K562 (cell line): ENCODE data around the gene TMOD3. TPM values are rescaled to one million over a fixed set of nuclear protein-coding genes. Genes with fewer than 3 reads are reported as not detected.

Experiments used
- BMI1 ChIP-seq: fragments of 150-350 bp; IDR thresholded peaks from 2 replicates; pipeline ENCODE4 v1.6.1; 2014; ENCODE audit warnings: low read length
- CBX2 ChIP-seq: fragments of 200-600 bp; sonication (generic); IDR thresholded peaks from one replicate; pipeline ENCODE4 v1.6.1; 2012; ENCODE audit warnings: mild to moderate bottlenecking, low read length, inconsistent platforms; ENCODE audit not compliant: insufficient read depth, poor library complexity, severe bottlenecking
- DIDO1 ChIP-seq: fragments of 450-650 bp; IDR thresholded peaks from 2 replicates; pipeline ENCODE4 v1.6.1; 2016; ENCODE audit warnings: low read depth, missing biosample characterization, missing genetic modification characterization
- HCFC1 ChIP-seq: IDR thresholded peaks from 2 replicates; pipeline ENCODE4 v1.6.1; 2012; ENCODE audit warnings: low read depth, low read length, improper control_type of control experiment
- HMG20A ChIP-seq: fragments of 450-650 bp; formaldehyde crosslinking; conservative IDR thresholded peaks from 2 replicates; pipeline ENCODE4 v1.4.0; 2020; ENCODE audit warnings: mild to moderate bottlenecking, mixed read lengths
- HNRNPK ChIP-seq: fragments of 200-400 bp; formaldehyde crosslinking; IDR thresholded peaks from one replicate; pipeline ENCODE4 v1.6.1; 2018; ENCODE audit warnings: mild to moderate bottlenecking, low read depth, low read length; ENCODE audit not compliant: poor library complexity, severe bottlenecking
- NFRKB ChIP-seq: fragments of 450-650 bp; IDR thresholded peaks from 2 replicates; pipeline ENCODE4 v1.6.1; 2016; ENCODE audit warnings: low read depth
- RCOR1 ChIP-seq, 2 experiments: IDR thresholded peaks; 2 replicates each; pipeline ENCODE4 v1.6.1; 2012; ENCODE audit warnings: low read depth in 2 of 2, low read length in 2 of 2, borderline replicate concordance in 1 of 2, improper control_type of control experiment in 1 of 2
- SUPT5H ChIP-seq: fragments of 450-650 bp; IDR thresholded peaks from 2 replicates; pipeline ENCODE4 v1.6.1; 2016
- ZNF644 ChIP-seq: fragments of 200-800 bp; sonication (Bioruptor generic); IDR thresholded peaks from 2 replicates; pipeline ENCODE4 v1.6.1; 2016; ENCODE audit warnings: low read depth, missing genetic modification characterization, missing compliant biosample characterization
- ZNF717 ChIP-seq: fragments of 250-450 bp; sonication (Bioruptor Pico); IDR thresholded peaks from 2 replicates; pipeline ENCODE4 v1.5.0; 2021
- polyA plus RNA-seq, 8 experiments: library from polyadenylated mRNA; depleted of rRNA in 4 of 8; stranded (reverse) in 5 of 8; unstranded in 3 of 8; fragments of >200 nt; fragmentation: Nextera tagmentation in 2 of 8; fragmentation: Illumina TruSeq in 1 of 8; extraction: Ambion mirVana in 2 of 8; extraction: Trizol in 1 of 8; gene quantifications; 2 replicates each; pipeline versions ENCODE4 v1.2.1 to v1.2.3, GENCODE V29; 2011 to 2014; ENCODE audit warnings: inconsistent platforms in 1 of 8, missing spikeins in 1 of 8
- total RNA-seq, 7 experiments: library from RNA; depleted of rRNA in 6 of 7; stranded (reverse); fragments of >200 nt in 6 of 7; fragmentation: Illumina TruSeq in 2 of 7; extraction: Trizol in 2 of 7; gene quantifications; 2 replicates each; pipeline versions ENCODE4 v1.2.1 to v1.2.3, GENCODE V29; 2011 to 2021; ENCODE audit warnings: low replicate concordance in 1 of 7
- TF ChIP-seq, protein P1 (sequence below): sonication (generic); formaldehyde crosslinking; IDR thresholded peaks from 2 replicates; pipeline ENCODE4 v1.8.1; 2022; ENCODE audit warnings: missing genetic modification reagents
- TF ChIP-seq, protein P2 (sequence below): fragments of 450-650 bp; conservative IDR thresholded peaks from 2 replicates; pipeline ENCODE4 v1.6.1; 2016; ENCODE audit warnings: missing genetic modification characterization, low read depth, mild to moderate bottlenecking, missing compliant biosample characterization, moderate library complexity
- TF ChIP-seq, protein P3 (sequence below), 3 experiments: IDR thresholded peaks in 2 of 3; conservative IDR thresholded peaks in 1 of 3; 2 replicates each; pipeline ENCODE4 v1.5.1; 2011 to 2012; ENCODE audit warnings: low read length in 3 of 3, mild to moderate bottlenecking in 3 of 3, control low read depth in 2 of 3, improper control_type of control experiment in 1 of 3, inconsistent platforms in 1 of 3, low read depth in 1 of 3, mixed read lengths in 1 of 3, moderate library complexity in 1 of 3; ENCODE audit not compliant: insufficient read depth in 2 of 3

Gene TMOD3
- total and polyA plus RNA-seq, 9 of the 15 experiments (the other 6 are each of a cell fraction or from before 2014, with no cell fraction given), result 6.8 to 45.0 (median 30.9) TPM

DNA sequence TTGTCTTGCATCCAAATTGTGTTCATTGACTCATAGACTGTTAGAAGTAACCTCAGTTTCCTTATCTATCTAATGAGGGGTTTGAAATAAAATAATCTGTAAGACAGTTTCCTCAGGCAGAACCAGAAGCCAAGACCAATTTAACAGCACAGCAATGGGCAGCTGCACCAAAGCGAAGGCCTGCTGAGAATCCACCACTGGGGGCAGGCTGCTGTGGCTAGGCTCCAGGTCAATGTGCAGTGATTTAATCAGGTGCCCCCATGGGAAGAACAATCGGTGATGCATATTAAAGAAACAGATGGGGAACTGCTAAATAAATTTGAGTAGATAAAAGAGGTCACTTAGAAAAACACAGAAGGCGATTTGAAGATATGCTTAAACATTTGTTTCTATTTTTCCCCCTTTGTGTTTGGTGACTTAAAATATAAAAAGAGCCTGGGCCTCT, 28.0 kb upstream of the TMOD3 start (continued):
- TF ChIP-seq DIDO1 (tag), result no peak
- TF ChIP-seq ZNF717, result no peak
- peak in 1 of 2 experiments; percentile 88; a peak in 2 of 4 replicates for TF ChIP-seq RCOR1 (IDR thresholded peaks at IDR 0.05; ENCODE audit: borderline replicate concordance in 1 of 2, low read depth in 2 of 2, low read length in 2 of 2)
- TF ChIP-seq HMG20A (CRISPR knock-in tag), result no peak
- TF ChIP-seq, protein P1, sequence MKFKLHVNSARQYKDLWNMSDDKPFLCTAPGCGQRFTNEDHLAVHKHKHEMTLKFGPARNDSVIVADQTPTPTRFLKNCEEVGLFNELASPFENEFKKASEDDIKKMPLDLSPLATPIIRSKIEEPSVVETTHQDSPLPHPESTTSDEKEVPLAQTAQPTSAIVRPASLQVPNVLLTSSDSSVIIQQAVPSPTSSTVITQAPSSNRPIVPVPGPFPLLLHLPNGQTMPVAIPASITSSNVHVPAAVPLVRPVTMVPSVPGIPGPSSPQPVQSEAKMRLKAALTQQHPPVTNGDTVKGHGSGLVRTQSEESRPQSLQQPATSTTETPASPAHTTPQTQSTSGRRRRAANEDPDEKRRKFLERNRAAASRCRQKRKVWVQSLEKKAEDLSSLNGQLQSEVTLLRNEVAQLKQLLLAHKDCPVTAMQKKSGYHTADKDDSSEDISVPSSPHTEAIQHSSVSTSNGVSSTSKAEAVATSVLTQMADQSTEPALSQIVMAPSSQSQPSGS (CRISPR knock-in tag), result no peak
- TF ChIP-seq HNRNPK, result no peak
- TF ChIP-seq CBX2, result no peak
- TF ChIP-seq, protein P2, sequence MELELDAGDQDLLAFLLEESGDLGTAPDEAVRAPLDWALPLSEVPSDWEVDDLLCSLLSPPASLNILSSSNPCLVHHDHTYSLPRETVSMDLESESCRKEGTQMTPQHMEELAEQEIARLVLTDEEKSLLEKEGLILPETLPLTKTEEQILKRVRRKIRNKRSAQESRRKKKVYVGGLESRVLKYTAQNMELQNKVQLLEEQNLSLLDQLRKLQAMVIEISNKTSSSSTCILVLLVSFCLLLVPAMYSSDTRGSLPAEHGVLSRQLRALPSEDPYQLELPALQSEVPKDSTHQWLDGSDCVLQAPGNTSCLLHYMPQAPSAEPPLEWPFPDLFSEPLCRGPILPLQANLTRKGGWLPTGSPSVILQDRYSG (tag), result no peak
- TF ChIP-seq BMI1, result no peak
- no peak for TF ChIP-seq SUPT5H
- TF ChIP-seq ZNF644 (tag), result no peak
- TF ChIP-seq, protein P3, sequence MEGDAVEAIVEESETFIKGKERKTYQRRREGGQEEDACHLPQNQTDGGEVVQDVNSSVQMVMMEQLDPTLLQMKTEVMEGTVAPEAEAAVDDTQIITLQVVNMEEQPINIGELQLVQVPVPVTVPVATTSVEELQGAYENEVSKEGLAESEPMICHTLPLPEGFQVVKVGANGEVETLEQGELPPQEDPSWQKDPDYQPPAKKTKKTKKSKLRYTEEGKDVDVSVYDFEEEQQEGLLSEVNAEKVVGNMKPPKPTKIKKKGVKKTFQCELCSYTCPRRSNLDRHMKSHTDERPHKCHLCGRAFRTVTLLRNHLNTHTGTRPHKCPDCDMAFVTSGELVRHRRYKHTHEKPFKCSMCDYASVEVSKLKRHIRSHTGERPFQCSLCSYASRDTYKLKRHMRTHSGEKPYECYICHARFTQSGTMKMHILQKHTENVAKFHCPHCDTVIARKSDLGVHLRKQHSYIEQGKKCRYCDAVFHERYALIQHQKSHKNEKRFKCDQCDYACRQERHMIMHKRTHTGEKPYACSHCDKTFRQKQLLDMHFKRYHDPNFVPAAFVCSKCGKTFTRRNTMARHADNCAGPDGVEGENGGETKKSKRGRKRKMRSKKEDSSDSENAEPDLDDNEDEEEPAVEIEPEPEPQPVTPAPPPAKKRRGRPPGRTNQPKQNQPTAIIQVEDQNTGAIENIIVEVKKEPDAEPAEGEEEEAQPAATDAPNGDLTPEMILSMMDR (IDR thresholded peaks at IDR 0.05 in 2 of 3, conservative IDR thresholded peaks at IDR 0.05 in 1 of 3; ENCODE audit: insufficient read depth in 2 of 3, low read depth in 1 of 3, low read length in 3 of 3), result peak; percentile 58 to 66 (median 61); a peak in 5 of 6 replicates
- no peak for TF ChIP-seq NFRKB
- no peak for TF ChIP-seq HCFC1
